Measurements from ENCODE around the gene VAT1L.

The VAT1L gene

DNA sequence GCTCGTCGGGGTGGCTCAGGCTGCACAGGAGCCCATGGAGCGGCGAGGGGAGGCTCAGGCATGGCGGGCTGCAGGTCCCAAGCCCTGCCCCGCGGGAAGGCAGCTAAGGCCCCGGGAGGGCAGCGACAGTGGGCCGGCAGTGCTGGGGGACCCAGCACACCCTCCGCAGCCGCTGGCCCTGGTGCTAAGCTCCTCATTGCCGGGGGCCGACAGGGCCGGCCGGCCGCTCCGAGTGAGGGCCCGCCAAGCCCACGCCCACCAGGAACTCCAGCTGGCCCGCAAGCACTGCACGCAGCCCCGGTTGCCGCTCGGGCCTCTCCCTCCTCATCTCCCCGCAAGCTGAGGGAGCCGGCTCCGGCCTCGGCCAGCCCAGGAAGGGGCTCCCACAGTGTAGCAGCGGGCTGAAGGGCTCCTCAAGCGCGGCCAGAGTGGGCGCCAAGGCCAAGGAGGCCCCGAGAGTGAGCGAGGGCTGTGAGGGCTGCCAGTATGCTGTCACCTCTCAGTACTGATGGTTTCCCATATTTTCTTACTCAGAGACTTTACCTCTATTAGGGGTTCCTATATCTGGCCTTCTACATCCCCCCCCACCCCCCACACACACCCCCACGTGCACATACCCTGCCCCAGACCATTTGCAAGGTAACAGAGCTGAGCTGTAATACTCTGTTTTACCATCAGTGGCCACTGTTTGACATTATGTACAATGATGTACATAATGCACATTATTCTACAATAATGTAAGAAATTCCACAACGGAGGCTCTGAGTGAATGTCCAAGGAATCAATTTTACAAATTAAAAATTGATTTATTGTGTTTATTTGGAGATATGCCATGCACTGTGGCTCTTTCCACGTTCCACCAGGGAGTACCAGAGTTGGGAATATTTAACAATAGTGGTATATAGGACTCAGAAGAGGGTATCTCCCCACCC is 3.7 kb upstream of the VAT1L start:
- DNase-seq, result no peak

DNA sequence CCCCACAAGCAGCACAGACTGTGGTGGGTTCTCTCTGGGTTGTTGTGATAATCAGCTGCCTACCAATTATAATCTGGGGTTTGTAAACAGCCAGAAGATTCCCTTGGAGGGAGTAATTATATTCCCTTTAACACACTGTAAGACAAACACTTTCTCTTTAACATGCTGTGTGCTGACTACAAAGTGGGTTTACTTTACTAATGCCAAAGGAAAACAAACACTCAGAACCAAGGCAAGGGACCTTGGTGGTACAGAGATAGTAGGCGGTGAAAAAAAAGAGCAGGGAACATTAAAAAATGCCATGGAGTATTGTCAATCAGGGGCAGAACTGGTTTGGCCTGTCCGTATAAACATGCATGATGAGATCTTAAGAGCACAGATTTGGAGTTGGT is 3.0 kb upstream of the VAT1L start:
- DNase-seq, result no peak

DNA sequence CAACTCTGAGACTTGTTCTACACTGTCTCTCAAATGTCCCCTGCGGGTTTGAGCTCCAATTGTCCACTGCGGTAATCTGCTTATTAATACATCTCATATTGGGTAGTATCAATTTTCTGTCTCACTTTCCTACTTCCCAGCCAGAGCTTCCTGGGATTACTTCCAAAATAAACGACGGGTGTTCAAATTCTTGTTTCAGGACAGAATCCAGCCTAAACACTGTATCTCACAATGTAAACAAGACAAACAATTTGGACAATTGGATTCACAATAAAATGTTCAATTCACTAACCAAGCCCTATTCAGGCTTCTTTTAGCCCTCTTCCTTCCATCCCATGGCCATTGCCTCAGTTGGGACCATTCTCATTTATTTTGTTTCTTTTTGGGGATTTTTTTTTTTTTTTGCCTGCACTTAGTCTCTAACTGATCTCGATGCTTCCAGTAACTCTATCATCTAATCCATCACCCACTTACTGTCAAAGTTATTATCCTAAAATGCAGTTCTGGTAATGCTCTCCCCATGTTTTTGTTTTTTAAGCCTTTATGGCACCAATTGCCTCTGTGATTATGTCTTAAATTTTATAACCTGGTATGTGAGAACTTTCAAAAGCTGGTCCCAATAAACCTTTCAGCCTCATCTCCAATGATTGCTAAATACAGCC is 2.0 kb upstream of the VAT1L start:
- DNase-seq, result no peak

DNA sequence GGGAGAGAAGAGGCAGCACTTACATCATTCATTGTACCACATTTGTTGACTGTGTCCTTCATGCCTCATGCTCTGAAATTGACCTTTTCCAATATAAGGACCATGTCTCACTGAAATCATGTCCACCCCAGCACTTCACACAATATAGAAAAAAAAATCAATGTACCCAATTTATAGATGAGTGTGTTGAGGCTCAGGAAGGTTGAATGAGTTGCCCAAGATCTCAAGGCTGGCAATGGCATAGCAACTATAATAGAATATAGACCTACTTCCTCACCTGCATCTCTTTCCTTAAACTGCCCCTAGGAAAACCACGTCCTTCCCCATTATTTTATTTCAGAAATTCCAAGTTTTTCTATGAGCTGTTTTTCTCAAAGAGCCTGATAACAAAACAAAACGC is 912 bp upstream of the VAT1L start:
- DNase-seq, result no peak

DNA sequence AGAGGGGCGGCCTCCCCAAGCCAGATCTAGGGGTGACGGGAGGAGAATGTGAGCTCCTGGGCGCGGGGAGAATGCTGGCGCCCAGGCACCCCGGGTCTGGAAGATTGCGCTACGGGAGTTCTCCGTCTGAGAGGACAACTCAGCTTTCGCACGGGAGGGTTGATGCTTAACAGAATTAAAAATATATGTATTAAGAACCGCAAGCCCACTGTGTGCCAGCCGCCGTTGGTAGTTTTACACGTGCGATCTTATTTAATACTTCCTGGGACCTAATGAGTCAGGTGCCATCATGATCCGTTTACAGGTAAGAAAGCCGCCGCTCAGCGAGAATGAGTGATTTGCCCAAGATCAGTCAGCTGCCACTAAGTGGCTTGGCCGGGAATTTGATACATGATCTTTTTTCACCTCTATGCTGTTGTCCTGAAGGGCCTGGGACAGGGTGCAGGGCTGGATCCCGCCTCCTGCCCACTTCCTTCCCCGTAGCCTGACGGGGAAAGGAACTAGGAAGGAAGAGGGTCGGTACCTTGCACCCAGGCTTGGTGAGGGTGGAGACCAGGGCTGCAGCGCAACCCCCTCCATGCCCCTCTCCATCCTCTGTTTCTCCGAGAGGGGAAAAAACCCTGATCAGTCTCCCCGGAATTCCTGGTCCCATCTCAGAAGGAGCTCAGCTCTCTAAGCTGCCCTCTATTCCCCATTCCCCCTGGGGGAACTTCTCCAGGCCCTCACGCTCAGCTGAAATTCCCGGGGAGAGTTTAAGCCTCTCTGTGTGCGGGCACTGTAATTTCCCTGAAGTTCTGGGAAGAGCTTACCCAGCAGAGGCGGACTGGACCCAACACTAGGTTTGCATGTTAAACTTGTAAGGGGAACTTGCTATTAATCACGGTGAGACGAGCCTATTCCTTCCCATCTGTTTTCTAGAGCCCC is 983 bp downstream of the VAT1L start:
- no peak for DNase-seq

DNA sequence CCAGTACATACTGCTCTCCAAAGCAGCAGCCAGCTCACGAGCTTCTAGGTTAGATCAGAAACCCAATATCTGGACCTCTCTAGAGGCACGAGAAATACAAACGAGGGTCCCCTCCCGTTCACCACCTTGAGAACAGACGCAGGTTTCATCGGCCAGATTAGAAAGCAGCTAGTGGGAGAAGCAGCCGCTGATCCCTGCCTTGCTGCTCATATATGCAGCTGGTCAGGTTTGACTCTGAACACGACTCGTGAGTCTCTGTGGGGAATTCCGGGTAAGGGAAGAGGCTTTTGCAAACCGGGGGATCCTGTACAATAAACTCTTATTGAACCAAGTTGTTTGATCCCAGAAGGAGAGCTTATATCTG is 1.6 kb downstream of the VAT1L start:
- DNase-seq, result no peak

DNA sequence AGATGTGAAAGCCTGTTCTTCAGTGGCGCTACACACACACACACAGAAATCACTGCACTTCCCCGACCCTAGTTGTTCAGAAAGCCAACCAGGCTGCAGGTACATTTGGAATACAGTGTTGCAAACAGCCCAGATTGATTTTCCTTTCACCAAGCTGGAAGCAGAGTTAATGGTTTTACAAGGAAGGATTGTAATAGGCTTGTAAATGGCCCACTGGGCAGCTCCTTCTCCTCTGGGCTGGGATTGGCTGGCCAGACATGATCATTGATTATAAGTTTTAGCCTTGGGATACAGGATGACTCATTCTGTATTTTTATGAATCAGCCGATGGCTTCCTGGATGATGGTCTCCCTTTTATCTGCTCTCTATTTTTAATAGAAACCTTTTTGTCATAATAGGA is 2.5 kb downstream of the VAT1L start:
- no peak for DNase-seq

DNA sequence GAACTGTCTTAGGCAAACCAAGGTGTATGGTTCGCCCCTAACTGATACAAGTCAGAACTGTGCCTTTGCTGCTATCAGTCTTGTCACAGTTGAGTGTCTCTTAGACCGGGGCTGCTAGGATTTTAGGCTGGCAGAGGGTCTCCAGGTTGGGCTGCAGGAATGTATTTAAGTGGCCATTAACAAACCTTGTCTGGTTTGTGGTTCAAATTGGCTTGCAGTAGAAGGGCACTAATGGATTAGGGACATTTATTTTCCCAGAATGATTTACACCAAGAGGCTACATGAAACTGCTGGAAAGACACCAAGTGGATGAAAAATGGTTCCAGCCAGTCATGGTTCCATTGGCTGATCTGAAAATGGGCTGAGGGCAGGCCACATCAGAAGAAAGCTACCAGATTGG is 5.1 kb downstream of the VAT1L start:
- DNase-seq, result no peak

DNA sequence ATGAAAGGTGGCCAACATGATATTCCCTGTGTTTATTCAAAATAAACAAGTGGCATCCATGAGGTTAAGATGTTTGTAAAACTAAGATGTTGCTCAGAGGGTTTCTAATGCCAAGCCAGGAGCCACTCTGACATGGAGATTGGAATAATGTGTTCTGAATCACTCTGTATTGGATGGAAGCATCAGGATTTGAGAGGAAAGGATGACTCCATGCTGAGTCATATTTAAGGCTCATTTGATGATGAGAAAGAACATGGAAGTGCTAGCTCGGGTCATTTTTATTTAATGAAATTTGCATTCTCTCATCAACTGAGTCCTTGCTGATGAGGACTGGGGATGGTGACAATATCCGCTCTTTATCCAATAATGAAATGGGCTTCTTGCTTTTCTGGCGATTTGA is 6.2 kb downstream of the VAT1L start:
- no peak for DNase-seq

DNA sequence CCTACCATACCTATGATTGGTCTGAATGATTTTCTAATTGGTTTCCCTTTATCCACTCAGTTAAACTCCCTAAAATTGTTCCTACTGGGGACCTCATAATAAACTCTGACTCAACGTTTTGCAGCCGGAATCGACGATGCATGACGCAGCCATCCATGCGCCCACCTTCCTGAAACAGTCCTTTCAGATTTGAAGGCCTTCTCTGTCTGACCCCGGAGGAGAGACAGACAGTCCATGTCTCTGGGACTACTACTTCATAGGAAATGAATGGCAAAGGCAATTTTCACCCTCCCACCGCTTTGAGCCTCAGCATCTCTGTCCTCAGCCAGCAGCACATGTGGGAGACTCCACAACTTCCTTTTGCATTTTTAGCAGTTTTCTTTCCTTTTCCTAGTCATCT is 13.5 kb downstream of the VAT1L start:
- DNase-seq, result no peak

DNA sequence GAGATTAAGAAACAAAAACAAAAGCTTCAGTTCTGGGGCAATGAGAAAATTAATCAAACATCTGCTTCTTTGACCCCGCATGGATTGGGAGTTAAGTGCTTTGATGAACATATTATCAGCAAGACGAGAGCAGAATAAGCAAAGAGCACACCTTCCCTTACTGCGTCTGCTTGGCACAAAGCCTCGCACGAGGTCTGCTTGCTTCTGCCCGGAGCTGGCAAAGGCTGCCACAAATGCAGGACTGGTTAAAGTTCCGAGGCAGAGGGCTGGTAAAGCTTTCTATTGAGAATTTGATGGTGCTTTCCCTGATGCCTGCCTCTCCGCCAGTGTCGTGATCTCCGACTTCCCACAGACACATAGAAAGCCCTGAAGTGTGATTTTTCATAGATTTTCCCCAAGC is 17.0 kb downstream of the VAT1L start:
- no peak for DNase-seq

DNA sequence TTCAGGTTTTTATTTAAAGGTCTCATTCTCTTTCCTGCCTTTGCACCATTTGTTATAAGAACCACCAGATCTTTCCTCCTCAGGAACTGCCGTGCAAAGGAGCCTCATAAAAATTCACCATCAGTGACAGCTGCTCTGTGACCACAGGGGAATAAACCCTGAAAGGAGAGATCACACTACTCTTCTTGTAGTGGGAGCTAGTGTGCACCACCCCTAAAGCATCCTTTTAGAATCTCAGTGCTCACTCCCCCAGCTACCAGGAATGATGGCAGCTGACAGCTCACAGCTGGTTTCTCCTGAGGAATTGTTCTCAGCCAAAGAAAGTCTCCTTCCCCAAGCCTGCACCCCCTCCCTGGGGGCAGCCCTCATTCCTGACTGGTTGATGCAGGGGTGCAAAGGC is 18.7 kb downstream of the VAT1L start:
- DNase-seq, result no peak

DNA sequence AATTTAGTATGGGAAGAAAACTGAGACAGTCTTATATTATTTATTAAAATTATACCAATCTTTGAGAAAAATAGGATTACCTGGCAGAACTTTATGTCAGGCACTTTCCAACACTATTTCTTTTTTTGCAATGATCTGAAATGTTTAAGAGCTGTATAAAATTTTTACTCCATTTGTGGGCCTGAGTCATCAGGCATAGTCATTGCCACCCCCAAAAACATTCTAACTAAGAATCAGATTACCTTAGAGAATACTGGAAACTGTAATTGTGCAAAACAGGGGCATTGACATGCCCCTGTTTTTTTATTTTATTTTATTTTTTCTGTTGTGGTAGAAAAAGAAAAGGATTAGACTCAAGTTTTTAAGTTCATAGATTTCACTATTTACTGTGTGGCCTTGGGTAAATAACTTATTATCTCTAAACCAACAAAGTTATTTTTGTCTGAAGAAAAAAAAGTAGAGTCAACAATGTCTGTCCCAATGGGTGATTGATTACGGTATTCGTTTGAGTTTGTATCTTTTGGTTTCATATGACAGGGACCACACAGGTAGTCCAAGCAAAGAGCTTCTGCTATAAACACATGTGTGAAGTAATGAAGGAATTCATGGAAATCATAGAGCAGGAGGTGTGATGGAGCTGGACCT is 24.6 kb downstream of the VAT1L start:
- no peak for DNase-seq

DNA sequence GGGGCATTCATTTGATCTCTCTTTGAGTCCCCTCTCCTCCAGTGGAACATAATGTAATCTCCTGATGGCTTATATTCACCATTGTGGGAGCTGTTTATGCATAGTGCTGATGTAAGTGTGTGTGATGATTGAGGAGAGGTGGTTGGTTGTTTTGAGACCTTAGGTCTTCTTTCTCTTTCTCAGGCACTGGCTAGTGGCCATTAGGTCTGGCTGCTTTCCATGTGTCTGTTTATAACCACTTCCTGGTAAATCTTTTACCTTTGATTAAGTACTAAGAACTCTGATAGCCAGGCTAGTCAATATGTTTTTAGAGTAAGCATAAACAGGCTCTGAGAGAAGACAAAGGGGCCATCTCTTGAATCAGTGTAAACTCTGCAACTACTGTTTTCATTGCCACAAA is 27.9 kb downstream of the VAT1L start:
- DNase-seq, result no peak

DNA sequence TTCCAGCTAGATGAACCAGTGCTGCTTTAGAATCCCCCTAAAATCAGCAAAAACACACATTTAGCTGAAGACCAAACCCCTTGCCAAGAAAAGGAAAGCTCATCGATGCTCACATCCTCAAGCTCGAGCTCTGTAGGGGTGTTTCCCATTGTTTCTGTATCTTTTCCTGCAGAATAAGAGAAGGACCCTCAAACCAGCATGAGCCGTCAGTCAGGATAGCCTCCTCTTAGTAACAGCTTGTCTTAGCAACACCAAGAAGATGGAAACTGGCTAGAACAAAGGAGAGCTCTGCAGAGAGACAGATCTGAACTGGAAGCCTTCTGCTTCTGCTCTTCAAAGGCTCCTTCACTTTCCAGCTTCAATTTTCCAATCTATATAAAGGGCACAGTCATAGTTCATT is 32.0 kb downstream of the VAT1L start:
- DNase-seq, result no peak

DNA sequence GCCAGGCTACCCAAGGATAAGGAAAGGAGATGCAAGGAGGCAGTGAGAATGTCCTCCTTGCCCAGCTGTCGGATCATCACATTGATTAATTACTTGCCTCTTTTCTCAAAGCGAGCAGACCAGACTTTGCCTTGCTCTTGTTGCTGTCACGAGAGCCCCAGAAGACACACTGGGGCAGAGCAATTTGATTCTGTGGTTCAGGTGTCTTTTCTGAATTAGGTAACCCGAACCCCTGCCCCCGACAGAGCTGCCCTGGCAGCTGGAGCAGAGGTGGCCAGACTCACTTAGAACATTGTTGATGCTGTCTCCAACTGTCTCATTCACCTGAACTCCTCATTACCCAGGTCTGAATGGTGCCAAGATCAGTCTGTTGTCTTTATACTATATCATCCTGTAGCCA is 34.3 kb downstream of the VAT1L start:
- DNase-seq, result no peak

DNA sequence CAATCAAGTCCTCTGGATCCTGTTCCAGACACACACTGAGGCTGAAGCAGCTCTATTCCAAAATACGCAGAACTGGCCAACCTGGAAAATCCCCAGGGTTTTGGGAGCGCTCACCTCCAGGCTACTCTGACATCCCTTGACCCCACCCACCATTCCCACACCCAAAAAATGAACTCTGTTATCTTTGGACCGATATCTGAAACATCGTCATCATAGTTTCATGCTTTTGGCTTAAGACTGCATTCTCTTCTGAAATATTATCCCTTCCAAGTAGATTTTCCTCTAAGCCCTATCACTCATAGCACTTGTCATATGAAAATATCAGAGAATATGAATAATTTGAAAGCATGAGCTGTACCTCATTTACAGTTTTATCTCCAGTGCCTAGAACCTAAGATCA is 34.7 kb downstream of the VAT1L start:
- no peak for DNase-seq

DNA sequence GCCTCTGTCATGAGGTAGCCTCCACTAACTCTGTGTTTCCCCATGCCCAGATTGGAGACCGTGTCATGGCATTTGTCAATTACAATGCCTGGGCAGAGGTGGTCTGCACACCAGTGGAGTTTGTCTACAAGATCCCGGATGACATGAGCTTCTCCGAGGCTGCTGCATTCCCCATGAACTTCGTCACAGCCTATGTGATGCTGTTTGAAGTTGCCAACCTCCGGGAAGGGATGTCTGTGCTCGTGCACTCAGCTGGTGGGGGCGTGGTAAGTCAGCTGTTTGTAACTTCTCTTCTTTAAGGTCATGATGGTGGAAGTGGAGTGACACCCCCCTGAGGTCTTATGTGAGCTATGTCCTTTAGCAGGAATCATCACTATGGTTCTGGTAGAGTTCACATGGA is 36.8 kb downstream of the VAT1L start:
- no peak for DNase-seq

DNA sequence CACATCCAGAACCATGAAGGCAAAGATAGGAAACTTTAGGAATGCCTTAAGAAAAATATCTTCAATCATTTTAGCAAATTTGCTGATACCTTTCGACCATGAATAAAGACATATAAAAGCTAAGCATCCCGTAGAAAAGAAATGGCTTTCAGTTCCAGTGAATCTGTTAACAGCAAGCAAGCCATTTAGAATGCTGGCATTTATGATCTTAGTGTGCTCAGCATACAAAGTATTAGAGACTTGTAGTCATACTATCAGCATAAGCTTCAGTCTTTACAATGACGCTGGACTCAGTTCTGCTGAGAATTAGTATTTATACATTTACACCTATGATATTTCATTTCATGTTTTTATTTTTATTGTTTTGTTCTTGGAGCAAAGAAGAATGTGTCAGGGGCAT is 38.7 kb downstream of the VAT1L start:
- no peak for DNase-seq

DNA sequence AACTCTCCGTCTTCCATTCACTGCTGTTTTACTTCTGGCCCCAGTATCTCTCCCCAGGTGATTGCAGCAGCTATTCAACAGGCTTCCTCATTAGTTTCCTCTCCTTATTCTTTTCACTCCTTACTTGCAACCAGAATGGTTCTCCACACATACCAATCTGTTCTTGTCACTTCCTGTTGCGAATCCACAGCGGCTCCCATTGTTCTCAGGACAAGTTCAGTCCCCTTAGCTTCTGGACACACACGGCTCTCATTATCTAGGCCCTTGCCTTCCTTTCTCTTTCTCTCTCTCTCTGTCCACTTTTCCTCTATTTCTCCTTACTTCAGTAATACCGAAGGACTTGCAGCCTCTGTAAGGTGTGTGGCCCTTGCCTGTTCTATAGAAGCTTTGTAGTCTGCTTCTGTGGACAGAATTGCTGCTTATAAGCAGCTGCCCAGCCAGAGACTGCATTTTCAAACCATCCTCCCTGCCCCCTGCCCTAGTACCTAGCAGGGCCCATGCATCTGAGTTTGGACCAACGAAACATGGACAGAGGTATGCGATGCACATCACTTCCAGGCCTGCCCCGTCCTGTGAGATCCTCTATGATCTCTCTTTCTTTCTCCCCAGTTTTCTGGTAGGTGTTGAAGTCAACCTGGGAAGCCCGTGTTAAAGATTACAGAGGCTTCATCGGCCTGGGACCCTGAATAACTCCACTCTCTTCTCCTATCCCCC is 45.7 kb downstream of the VAT1L start:
- DNase-seq, result no peak

DNA sequence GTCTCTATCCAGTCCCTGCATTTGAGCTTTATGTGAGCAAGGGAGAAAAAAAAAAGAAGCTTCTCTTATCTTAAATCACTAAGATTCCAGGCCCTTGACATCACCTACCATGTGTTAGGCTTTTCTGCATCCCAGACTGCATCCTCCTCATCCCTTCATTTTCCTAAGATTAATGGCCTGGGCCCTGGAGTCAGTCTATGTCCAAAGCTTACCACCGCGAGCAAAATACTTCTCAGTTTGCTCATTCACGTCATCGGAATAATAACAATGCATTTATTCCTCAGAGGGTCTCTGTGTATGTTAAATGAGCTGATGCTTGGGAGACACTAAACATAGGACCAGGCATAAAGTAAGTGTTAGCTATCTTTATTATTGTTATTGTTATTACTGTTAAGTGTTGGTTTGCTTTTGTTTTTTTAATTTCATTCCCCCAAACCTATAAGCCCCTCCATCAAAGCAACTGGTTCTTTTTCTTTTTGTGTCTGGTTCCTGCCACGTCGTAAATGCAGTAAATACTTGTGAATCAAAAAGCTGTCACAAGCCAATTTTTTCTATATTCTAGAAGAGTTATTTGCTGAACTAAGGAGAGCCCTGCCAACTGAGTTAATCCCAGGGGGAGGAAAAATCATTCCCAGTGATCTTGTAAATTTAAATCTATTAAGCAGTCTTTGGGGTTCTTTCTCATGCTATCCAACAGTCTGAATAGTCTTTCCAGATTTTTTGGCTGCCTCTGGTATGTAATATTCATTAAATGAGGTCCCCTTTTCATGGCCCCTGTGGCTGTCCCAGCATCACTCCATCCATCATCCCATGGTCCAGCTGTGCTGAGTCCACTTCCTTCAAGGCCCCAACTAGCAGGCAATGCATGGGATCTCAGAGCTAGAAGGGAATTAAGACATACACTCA is 46.5 kb downstream of the VAT1L start:
- no peak for DNase-seq
